ENCODE data around the gene AP2A2. TPM values are rescaled to one million over a fixed set of nuclear protein-coding genes. Genes with fewer than 3 reads are reported as not detected.

The AP2A2 gene
- total and polyA plus RNA-seq, 5 donors from 2014 or later = 6.2 to 85.9 (median 7.5) TPM

- peaks cover 0 to 3% (median 0%) of the 10 kb centered on the region in 7 donors for H3K9me3 Mint-ChIP-seq
- H3K4me3 Mint-ChIP-seq = no peak overlapping the region
- H3K27me3 Mint-ChIP-seq = peaks cover 15% of the 10 kb centered on the region
- Histone ChIP-seq H3K4me3 (ENCODE audit: low read depth, low read length) (no peak overlapping the region), H3K36me3 (ENCODE audit: control insufficient read depth, insufficient read depth, low read length) (no peaks in the 10 kb centered on the region), H3K27ac (ENCODE audit: insufficient read depth, low read length, poor library complexity, severe bottlenecking) (no peak overlapping the region), H3K27me3 (ENCODE audit: control insufficient read depth, insufficient read depth, low read length) (no peaks in the 10 kb centered on the region), H3K4me1 (ENCODE audit: control insufficient read depth, insufficient read depth, low read length, poor library complexity, severe bottlenecking) (peaks cover 5% of the 10 kb centered on the region), H3K9me3 (ENCODE audit: control insufficient read depth in 2 of 2, low read length in 2 of 2) (no peaks in the 10 kb centered on the region)
- no peak overlapping the region for H3K27ac Mint-ChIP-seq
- peak; percentile 86 to 89 for ATAC-seq (ENCODE audit: low read depth in 2 of 2)
- DNase-seq = peak; percentile 50 to 74 (median 70)
- H3K36me3 Mint-ChIP-seq = no peaks in the 10 kb centered on the region
- peaks cover 0 to 2% (median 0%) of the 10 kb centered on the region in 4 donors for H3K4me1 Mint-ChIP-seq
Measured at GRCh38 chr11:1050581-1051355, 125.1 kb downstream of the AP2A2 start.

- no peak for ATAC-seq (ENCODE audit: low read depth in 2 of 2)
- no peaks in the 10 kb centered on the region for H3K27me3 ChIP-seq (ENCODE audit: control insufficient read depth, insufficient read depth, low read length)
- Mint-ChIP-seq H3K4me1 (no peaks in the 10 kb centered on the region), H3K9me3 (peaks cover 0 to 3% (median 0%) of the 10 kb centered on the region in 7 donors), H3K36me3 (no peaks in the 10 kb centered on the region), H3K4me3 (no peak overlapping the region), H3K27ac (no peak overlapping the region), H3K27me3 (peaks cover 10% of the 10 kb centered on the region)
- H3K9me3 ChIP-seq (ENCODE audit: control insufficient read depth in 2 of 2, low read length in 2 of 2) = no peaks in the 10 kb centered on the region
- H3K27ac ChIP-seq (ENCODE audit: insufficient read depth, low read length, poor library complexity, severe bottlenecking) = no peak overlapping the region
- H3K4me3 ChIP-seq (ENCODE audit: low read depth, low read length) = no peak overlapping the region
- H3K4me1 ChIP-seq (ENCODE audit: control insufficient read depth, insufficient read depth, low read length, poor library complexity, severe bottlenecking) = peaks cover 5% of the 10 kb centered on the region
- no peaks in the 10 kb centered on the region for H3K36me3 ChIP-seq (ENCODE audit: control insufficient read depth, insufficient read depth, low read length)
- no peak for DNase-seq
Measured at GRCh38 chr11:1051356-1052132, 125.9 kb downstream of the AP2A2 start.

- no peaks in the 10 kb centered on the region for H3K9me3 Mint-ChIP-seq
Measured at GRCh38 chr11:1052133-1053011, 126.7 kb downstream of the AP2A2 start.

GRCh38 chr11:1053121-1053901 lies 127.6 kb downstream of the AP2A2 start:
- no peak for DNase-seq
- no peak overlapping the region for H3K27ac Mint-ChIP-seq
- H3K27ac ChIP-seq (ENCODE audit: insufficient read depth, low read length, poor library complexity, severe bottlenecking) = no peak overlapping the region
- no peak for ATAC-seq (ENCODE audit: low read depth in 2 of 2)
- no peaks in the 10 kb centered on the region for H3K36me3 Mint-ChIP-seq
- H3K4me3 Mint-ChIP-seq = no peak overlapping the region
- no peaks in the 10 kb centered on the region for H3K9me3 ChIP-seq (ENCODE audit: control insufficient read depth in 2 of 2, low read length in 2 of 2)
- H3K4me3 ChIP-seq (ENCODE audit: low read depth, low read length) = no peak overlapping the region
- H3K27me3 Mint-ChIP-seq = no peaks in the 10 kb centered on the region
- no peaks in the 10 kb centered on the region for H3K9me3 Mint-ChIP-seq
- H3K27me3 ChIP-seq (ENCODE audit: control insufficient read depth, insufficient read depth, low read length) = no peaks in the 10 kb centered on the region
- H3K4me1 ChIP-seq (ENCODE audit: control insufficient read depth, insufficient read depth, low read length, poor library complexity, severe bottlenecking) = peaks cover 5% of the 10 kb centered on the region
- no peaks in the 10 kb centered on the region for H3K36me3 ChIP-seq (ENCODE audit: control insufficient read depth, insufficient read depth, low read length)
- no peaks in the 10 kb centered on the region for H3K4me1 Mint-ChIP-seq

More at GRCh38 chr11:1052133-1053011, 126.7 kb downstream of the AP2A2 start:
- no peak overlapping the region for H3K27ac ChIP-seq (ENCODE audit: insufficient read depth, low read length, poor library complexity, severe bottlenecking)
- H3K36me3 Mint-ChIP-seq = no peaks in the 10 kb centered on the region
- no peaks in the 10 kb centered on the region for H3K9me3 ChIP-seq (ENCODE audit: control insufficient read depth in 2 of 2, low read length in 2 of 2)
- H3K4me3 ChIP-seq (ENCODE audit: low read depth, low read length) = no peak overlapping the region
- no peak for ATAC-seq (ENCODE audit: low read depth in 2 of 2)
- no peaks in the 10 kb centered on the region for H3K4me1 Mint-ChIP-seq
- H3K27ac Mint-ChIP-seq = no peak overlapping the region
- H3K4me1 ChIP-seq (ENCODE audit: control insufficient read depth, insufficient read depth, low read length, poor library complexity, severe bottlenecking) = peaks cover 5% of the 10 kb centered on the region
- no peak for DNase-seq
- H3K27me3 Mint-ChIP-seq = peaks cover 2% of the 10 kb centered on the region
- no peak overlapping the region for H3K4me3 Mint-ChIP-seq
- H3K36me3 ChIP-seq (ENCODE audit: control insufficient read depth, insufficient read depth, low read length) = no peaks in the 10 kb centered on the region
- no peaks in the 10 kb centered on the region for H3K27me3 ChIP-seq (ENCODE audit: control insufficient read depth, insufficient read depth, low read length)

- no peaks in the 10 kb centered on the region for H3K27me3 ChIP-seq (ENCODE audit: control insufficient read depth, insufficient read depth, low read length)
- H3K9me3 ChIP-seq (ENCODE audit: control insufficient read depth in 2 of 2, low read length in 2 of 2) = no peaks in the 10 kb centered on the region
- H3K36me3 ChIP-seq (ENCODE audit: control insufficient read depth, insufficient read depth, low read length) = no peaks in the 10 kb centered on the region
- Mint-ChIP-seq H3K27me3 (no peaks in the 10 kb centered on the region), H3K27ac (no peak overlapping the region), H3K36me3 (no peaks in the 10 kb centered on the region), H3K4me3 (no peak overlapping the region), H3K9me3 (no peaks in the 10 kb centered on the region), H3K4me1 (no peaks in the 10 kb centered on the region)
- DNase-seq (no peak), ATAC-seq (ENCODE audit: low read depth in 2 of 2) (no peak)
- peaks cover 5% of the 10 kb centered on the region for H3K4me1 ChIP-seq (ENCODE audit: control insufficient read depth, insufficient read depth, low read length, poor library complexity, severe bottlenecking)
- H3K27ac ChIP-seq (ENCODE audit: insufficient read depth, low read length, poor library complexity, severe bottlenecking) = no peak overlapping the region
- no peak overlapping the region for H3K4me3 ChIP-seq (ENCODE audit: low read depth, low read length)
Measured at GRCh38 chr11:1054143-1055108, 128.8 kb downstream of the AP2A2 start.

- DNase-seq = no peak
- Histone ChIP-seq H3K4me3 (ENCODE audit: low read depth, low read length) (no peak overlapping the region), H3K4me1 (ENCODE audit: control insufficient read depth, insufficient read depth, low read length, poor library complexity, severe bottlenecking) (peaks cover 5% of the 10 kb centered on the region), H3K27ac (ENCODE audit: insufficient read depth, low read length, poor library complexity, severe bottlenecking) (no peak overlapping the region), H3K27me3 (ENCODE audit: control insufficient read depth, insufficient read depth, low read length) (no peaks in the 10 kb centered on the region), H3K36me3 (ENCODE audit: control insufficient read depth, insufficient read depth, low read length) (no peaks in the 10 kb centered on the region), H3K9me3 (ENCODE audit: control insufficient read depth in 2 of 2, low read length in 2 of 2) (no peaks in the 10 kb centered on the region)
- H3K4me1 Mint-ChIP-seq = no peaks in the 10 kb centered on the region
- H3K4me3 Mint-ChIP-seq = no peak overlapping the region
- no peaks in the 10 kb centered on the region for H3K36me3 Mint-ChIP-seq
- H3K27ac Mint-ChIP-seq = peak overlapping the region in 1 of 3 donors; percentile 82
- no peaks in the 10 kb centered on the region for H3K27me3 Mint-ChIP-seq
- no peaks in the 10 kb centered on the region for H3K9me3 Mint-ChIP-seq
- ATAC-seq (ENCODE audit: low read depth in 2 of 2) = no peak
Measured at GRCh38 chr11:1055109-1055703, 129.5 kb downstream of the AP2A2 start.
